Naive thymus-derived CD4-positive, alpha-beta T cell (primary cell): Measurements from ENCODE around the gene C9orf153. TPM values are rescaled to one million over a fixed set of nuclear protein-coding genes. Genes with fewer than 3 reads are reported as not detected.
A peak's percentile ranks its signal among the peaks of the same experiment; 100 is the strongest.
"Not testable (repeated sequence)": the region's sequence is repeated elsewhere in the genome, so short reads cannot be mapped to it uniquely, and the experiment has no call there.

ENCODE experiments used
- ATAC-seq: fragments of 150-1000 bp; cut with Tn5 transposase; 2 replicates; pipeline ENCODE4 v1.10.0; 2021; ENCODE audit warnings: mild to moderate bottlenecking, moderate library complexity
- CTCF ChIA-PET: fragments of 350-600 bp; sonication (Branson Sonifier 250); formaldehyde crosslinking; loops from one replicate; lab custom pipeline; 2021; ENCODE audit warnings: antibody characterized with exemption; lab: Charles Lee
- POLR2A ChIA-PET: fragments of 350-600 bp; sonication (Branson Sonifier 250); formaldehyde crosslinking; loops from one replicate; lab custom pipeline; 2021; ENCODE audit warnings: antibody characterized with exemption, inconsistent platforms; lab: Charles Lee
- DNase-seq, 9 donors: peaks; one replicate each; pipeline versions ENCODE4 v3.0.0 to v3.0.0-alpha.2; 2020 to 2022; ENCODE audit warnings: mixed read lengths in 1 of 9
- H3K27ac ChIP-seq: one replicate; pipeline ENCODE4 v1.7.0; 2013; ENCODE audit warnings: mild to moderate bottlenecking, low read depth, low read length, moderate library complexity
- H3K27me3 ChIP-seq, 2 donors: one replicate each; pipeline ENCODE4 v1.7.0; 2013; ENCODE audit warnings: low read length in 2 of 2, mild to moderate bottlenecking in 2 of 2, moderate library complexity in 2 of 2; ENCODE audit not compliant: control insufficient read depth in 2 of 2, insufficient read depth in 2 of 2
- H3K36me3 ChIP-seq, 3 experiments: 1 replicate in 2 of 3; 2 replicates in 1 of 3; pipeline ENCODE4 v1.7.0; 2013; ENCODE audit warnings: low read length in 3 of 3, mild to moderate bottlenecking in 3 of 3, moderate library complexity in 1 of 3; ENCODE audit not compliant: insufficient read depth in 3 of 3, control insufficient read depth in 2 of 3
- H3K4me1 ChIP-seq, 2 donors: one replicate each; pipeline ENCODE4 v1.7.0; 2013; ENCODE audit warnings: low read length in 2 of 2, mild to moderate bottlenecking in 2 of 2, moderate library complexity in 1 of 2; ENCODE audit not compliant: control insufficient read depth in 2 of 2, insufficient read depth in 2 of 2
- H3K4me3 ChIP-seq: 2 replicates; pipeline ENCODE4 v1.7.0; 2013; ENCODE audit warnings: mild to moderate bottlenecking, low read length
- H3K9me3 ChIP-seq, 3 experiments: 1 replicate in 2 of 3; 2 replicates in 1 of 3; pipeline ENCODE4 v1.7.0; 2013; ENCODE audit warnings: low read length in 3 of 3; ENCODE audit not compliant: control insufficient read depth in 2 of 3
- H3K27ac Mint-ChIP-seq, 9 donors: one replicate each; pipeline ENCODE4 v1.8.0; 2020 to 2022; ENCODE audit warnings: mixed read lengths in 9 of 9, mild to moderate bottlenecking in 8 of 9, moderate library complexity in 5 of 9, inconsistent platforms in 2 of 9
- H3K27me3 Mint-ChIP-seq, 5 donors: one replicate each; pipeline ENCODE4 v1.8.0; 2021 to 2022; ENCODE audit warnings: mixed read lengths in 5 of 5, mild to moderate bottlenecking in 1 of 5
- H3K36me3 Mint-ChIP-seq, 5 donors: one replicate each; pipeline ENCODE4 v1.8.0; 2020 to 2022; ENCODE audit warnings: mixed read lengths in 5 of 5, mild to moderate bottlenecking in 3 of 5, inconsistent platforms in 1 of 5
- H3K4me1 Mint-ChIP-seq, 7 donors: one replicate each; pipeline ENCODE4 v1.8.0; 2020 to 2022; ENCODE audit warnings: mixed read lengths in 7 of 7, mild to moderate bottlenecking in 3 of 7, inconsistent platforms in 1 of 7
- H3K4me3 Mint-ChIP-seq, 10 donors: one replicate each; pipeline ENCODE4 v1.8.0; 2020 to 2022; ENCODE audit warnings: mild to moderate bottlenecking in 10 of 10, mixed read lengths in 10 of 10, moderate library complexity in 6 of 10, inconsistent platforms in 2 of 10
- H3K9me3 Mint-ChIP-seq, 11 donors: one replicate each; pipeline ENCODE4 v1.8.0; 2020 to 2022; ENCODE audit warnings: mixed read lengths in 11 of 11, mild to moderate bottlenecking in 4 of 11, inconsistent platforms in 1 of 11, moderate library complexity in 1 of 11
- intact Hi-C, 2 donors: fragments of 100-400 bp; cut with micrococcal nuclease; formaldehyde crosslinking; loops; one replicate each; pipeline ENCODE4 v1.15.1; 2023
- polyA plus RNA-seq, 2 donors: library from polyadenylated mRNA; unstranded; fragments of 300-500 nt; fragmentation: Illumina TruSeq; gene quantifications; one replicate each; pipeline ENCODE4 v1.2.3, GENCODE V29; 2021
- total RNA-seq, 6 experiments: library from RNA in 5 of 6; stranded (reverse) in 5 of 6; gene quantifications; 1 replicate in 5 of 6; 2 replicates in 1 of 6; pipeline ENCODE4 v1.2.3 and lab custom pipeline; 2021 to 2026

Gene C9orf153
- total and polyA plus RNA-seq, 7 experiments from 2014 or later = 0.75 to 1.7 (median 1.0) TPM; not detected in 2

GRCh38 chr9:86298873-86299272 lies 39.4 kb upstream of the C9orf153 start:
- no peaks in the 10 kb centered on the region for H3K27me3 ChIP-seq
- no peaks in the 10 kb centered on the region for H3K9me3 ChIP-seq
- no peaks in the 10 kb centered on the region for H3K27me3 Mint-ChIP-seq
- H3K27ac ChIP-seq = peak overlapping the region; percentile 21
- peaks cover 11 to 31% (median 12%) of the 10 kb centered on the region in 7 donors for H3K4me1 Mint-ChIP-seq
- no peak overlapping the region for H3K4me3 ChIP-seq
- peaks cover 16 to 61% (median 46%) of the 10 kb centered on the region in 3 experiments for H3K36me3 ChIP-seq
- CTCF ChIA-PET = no interaction called here
- DNase-seq = no peak
- H3K27ac Mint-ChIP-seq = peak overlapping the region in 1 of 9 donors; percentile 43
- POLR2A ChIA-PET = no interaction called here
- intact Hi-C loops = no loop called here
- no peaks in the 10 kb centered on the region for H3K4me1 ChIP-seq
- peaks cover 8 to 43% (median 39%) of the 10 kb centered on the region in 5 donors for H3K36me3 Mint-ChIP-seq
- H3K9me3 Mint-ChIP-seq = peaks cover 0 to 2% (median 0%) of the 10 kb centered on the region in 11 donors
- peak overlapping the region in 2 of 10 donors; percentile 11 to 13 for H3K4me3 Mint-ChIP-seq
- ATAC-seq = no peak

GRCh38 chr9:86290341-86290740 lies 30.9 kb upstream of the C9orf153 start:
- H3K4me3 ChIP-seq, H3K27me3 Mint-ChIP-seq, intact Hi-C loops, H3K27me3 ChIP-seq, H3K9me3 Mint-ChIP-seq, ATAC-seq, DNase-seq, H3K4me1 ChIP-seq, H3K27ac ChIP-seq, POLR2A ChIA-PET, H3K4me1 Mint-ChIP-seq, H3K9me3 ChIP-seq, H3K4me3 Mint-ChIP-seq, H3K36me3 Mint-ChIP-seq, CTCF ChIA-PET: not testable (repeated sequence)
- peak overlapping the region in 1 of 9 donors; percentile 25 for H3K27ac Mint-ChIP-seq
- H3K36me3 ChIP-seq = peaks cover 0 to 12% (median 0%) of the 10 kb centered on the region in 3 experiments

- no peaks in the 10 kb centered on the region for H3K9me3 Mint-ChIP-seq
- ATAC-seq (no peak), DNase-seq (no peak)
- peak overlapping the region in 1 of 9 donors; percentile 32 for H3K27ac Mint-ChIP-seq
- peaks cover 0 to 9% (median 0%) of the 10 kb centered on the region in 3 experiments for H3K36me3 ChIP-seq
- intact Hi-C loops = loop anchor here in 1 of 2 donors (10.0 kb wide), 1 partner anchor 1686 kb away; the partner anchor contains the start of gene CDK20
- H3K9me3 ChIP-seq = no peaks in the 10 kb centered on the region
- no peaks in the 10 kb centered on the region for H3K27me3 Mint-ChIP-seq
- no peaks in the 10 kb centered on the region for H3K27me3 ChIP-seq
- peaks cover 0 to 5% (median 5%) of the 10 kb centered on the region in 5 donors for H3K36me3 Mint-ChIP-seq
- ChIA-PET POLR2A (no interaction called here), CTCF (no interaction called here)
- H3K27ac ChIP-seq = no peak overlapping the region
- no peak overlapping the region for H3K4me3 ChIP-seq
- H3K4me1 Mint-ChIP-seq = peaks cover under 1 to 8% (median 4%) of the 10 kb centered on the region in 7 donors
- H3K4me1 ChIP-seq = no peaks in the 10 kb centered on the region
- H3K4me3 Mint-ChIP-seq = no peak overlapping the region
Measured at GRCh38 chr9:86288499-86289198, 29.2 kb upstream of the C9orf153 start.

- Mint-ChIP-seq H3K4me3 (no peak overlapping the region), H3K36me3 (peaks cover 0 to 5% (median 0%) of the 10 kb centered on the region in 5 donors), H3K27me3 (no peaks in the 10 kb centered on the region), H3K27ac (peak overlapping the region in 4 of 9 donors; percentile 3 to 82 (median 52)), H3K9me3 (no peaks in the 10 kb centered on the region), H3K4me1 (peaks cover 9 to 17% (median 13%) of the 10 kb centered on the region in 7 donors)
- POLR2A ChIA-PET = interaction anchor here (1.5 kb wide), 1 partner anchor 8 kb away, joined by 3 read pairs; no protein-coding TSS in a partner anchor
- Histone ChIP-seq H3K36me3 (peaks cover 0 to 9% (median 0%) of the 10 kb centered on the region in 3 experiments), H3K4me3 (no peak overlapping the region), H3K27me3 (no peaks in the 10 kb centered on the region), H3K9me3 (no peaks in the 10 kb centered on the region), H3K27ac (no peak overlapping the region), H3K4me1 (peaks cover 0 to 7% of the 10 kb centered on the region in 2 donors)
- intact Hi-C loops = loop anchor here in 1 of 2 donors (10.0 kb wide), 1 partner anchor 1688 kb away; the partner anchor contains the start of gene CDK20
- no peak for ATAC-seq
- CTCF ChIA-PET = no interaction called here
- DNase-seq = no peak
Measured at GRCh38 chr9:86287013-86287412, 27.6 kb upstream of the C9orf153 start.

GRCh38 chr9:86286278-86286677 lies 26.8 kb upstream of the C9orf153 start:
- Histone ChIP-seq H3K36me3 (peaks cover 0 to 13% (median 0%) of the 10 kb centered on the region in 3 experiments), H3K9me3 (no peaks in the 10 kb centered on the region), H3K4me1 (peaks cover 4 to 11% of the 10 kb centered on the region in 2 donors), H3K4me3 (no peak overlapping the region), H3K27me3 (no peaks in the 10 kb centered on the region), H3K27ac (no peak overlapping the region)
- ATAC-seq (no peak), DNase-seq (no peak)
- Mint-ChIP-seq H3K4me3 (no peak overlapping the region), H3K4me1 (peaks cover 12 to 19% (median 17%) of the 10 kb centered on the region in 7 donors), H3K9me3 (no peaks in the 10 kb centered on the region), H3K36me3 (peaks cover 0 to 5% (median 0%) of the 10 kb centered on the region in 5 donors), H3K27me3 (no peaks in the 10 kb centered on the region), H3K27ac (peak overlapping the region in 7 of 9 donors; percentile 10 to 82 (median 53))
- intact Hi-C loops = loop anchor here in 1 of 2 donors (10.0 kb wide), 1 partner anchor 1689 kb away; the partner anchor contains the start of gene CDK20
- ChIA-PET CTCF (no interaction called here), POLR2A (interaction anchor here (1.5 kb wide), 1 partner anchor 9 kb away, joined by 3 read pairs; no protein-coding TSS in a partner anchor)

GRCh38 chr9:86285261-86285660 lies 25.8 kb upstream of the C9orf153 start:
- Histone ChIP-seq H3K9me3 (no peaks in the 10 kb centered on the region), H3K27ac (no peak overlapping the region), H3K27me3 (no peaks in the 10 kb centered on the region), H3K4me3 (no peak overlapping the region), H3K4me1 (peaks cover 9 to 17% of the 10 kb centered on the region in 2 donors), H3K36me3 (peaks cover 0 to 13% (median 0%) of the 10 kb centered on the region in 3 experiments)
- ChIA-PET CTCF (no interaction called here), POLR2A (interaction anchor here (0.6 to 0.7 kb wide), 2 partner anchors 9 to 68 kb away, joined by 3 read pairs; no protein-coding TSS in a partner anchor)
- intact Hi-C loops = loop anchor here in 1 of 2 donors (10.0 kb wide), 1 partner anchor 1690 kb away; the partner anchor contains the start of gene CDK20
- H3K36me3 Mint-ChIP-seq = peaks cover 0 to 7% (median 0%) of the 10 kb centered on the region in 5 donors
- DNase-seq (no peak), ATAC-seq (no peak)
- no peaks in the 10 kb centered on the region for H3K9me3 Mint-ChIP-seq
- no peak overlapping the region for H3K4me3 Mint-ChIP-seq
- peak overlapping the region in 3 of 9 donors; percentile 32 to 55 (median 53) for H3K27ac Mint-ChIP-seq
- peaks cover 19 to 29% (median 25%) of the 10 kb centered on the region in 7 donors for H3K4me1 Mint-ChIP-seq
- H3K27me3 Mint-ChIP-seq = no peaks in the 10 kb centered on the region
